IMR-90 (cell line): Measurements from ENCODE around the gene NDUFS2. TPM values are rescaled to one million over a fixed set of nuclear protein-coding genes. Genes with fewer than 3 reads are reported as not detected.

Experiments
- ATAC-seq: fragments of 200-7000 bp; cut with Tn5 transposase; 2 replicates; pipeline ENCODE4 v1.9.1; 2020; ENCODE audit warnings: low read depth, mild to moderate bottlenecking, moderate library complexity
- BruUV-seq: library from RNA; stranded (reverse); fragments of 400-500 nt; replicated peaks from 2 replicates; lab custom pipeline; 2021; lab: Mats Ljungman, UMichigan
- CTCF ChIA-PET: fragments of 300-600 bp; formaldehyde crosslinking; extraction: SDS; loops from one replicate; lab custom pipeline; 2021; ENCODE audit warnings: antibody characterized with exemption; lab: Yijun Ruan, JAX
- POLR2A ChIA-PET: fragments of 300-600 bp; sonication (Branson Sonifier 250); formaldehyde crosslinking; loops from one replicate; lab custom pipeline; 2022; ENCODE audit warnings: antibody characterized with exemption; ENCODE audit not compliant: unreplicated experiment; lab: Charles Lee
- DNase-seq: peaks from one replicate; pipeline ENCODE4 v3.0.0; 2013
- H2AFZ ChIP-seq: replicated peaks from 2 replicates; pipeline ENCODE3; 2013; ENCODE audit warnings: low read length, mild to moderate bottlenecking; ENCODE audit not compliant: poor library complexity
- H2AK5ac ChIP-seq: 2 replicates; pipeline ENCODE4 v1.6.1; 2013; ENCODE audit warnings: low read depth, low read length, inconsistent platforms
- H2AK9ac ChIP-seq: replicated peaks from 2 replicates; pipeline ENCODE3; 2013; ENCODE audit warnings: mild to moderate bottlenecking, low read depth, low read length, moderate library complexity; ENCODE audit not compliant: poor library complexity
- H2BK120ac ChIP-seq: 2 replicates; pipeline ENCODE4 v1.6.1; 2013; ENCODE audit warnings: low read depth, low read length, inconsistent platforms
- H2BK15ac ChIP-seq: 3 replicates; pipeline ENCODE4 v1.6.1; 2013; ENCODE audit warnings: low read depth, low read length, inconsistent platforms
- H2BK20ac ChIP-seq: 2 replicates; pipeline ENCODE4 v1.6.1; 2013; ENCODE audit warnings: low read depth, mild to moderate bottlenecking, inconsistent platforms, low read length, moderate library complexity
- H2BK5ac ChIP-seq: 2 replicates; pipeline ENCODE4 v1.6.1; 2013; ENCODE audit warnings: mild to moderate bottlenecking, low read depth, low read length, inconsistent platforms; ENCODE audit not compliant: poor library complexity, severe bottlenecking
- H3K14ac ChIP-seq: replicated peaks from 2 replicates; pipeline ENCODE4 v1.6.1; 2013; ENCODE audit warnings: low read depth, low read length, inconsistent platforms
- H3K18ac ChIP-seq: 2 replicates; pipeline ENCODE4 v1.6.1; 2013; ENCODE audit warnings: low read depth, low read length, control low read depth
- H3K23ac ChIP-seq: 2 replicates; pipeline ENCODE4 v1.6.1; 2013; ENCODE audit warnings: low read depth, low read length, inconsistent platforms
- H3K27ac ChIP-seq: 2 replicates; pipeline ENCODE4 v1.5.1; 2013; ENCODE audit warnings: mild to moderate bottlenecking, control low read depth, low read length; ENCODE audit not compliant: insufficient read depth
- H3K27me3 ChIP-seq: 2 replicates; pipeline ENCODE4 v1.6.1; 2013; ENCODE audit warnings: low read length; ENCODE audit not compliant: control insufficient read depth, insufficient read depth
- H3K36me3 ChIP-seq: 2 replicates; pipeline ENCODE4 v1.6.1; 2013; ENCODE audit warnings: low read length, mixed read lengths; ENCODE audit not compliant: control insufficient read depth, insufficient read depth
- H3K4ac ChIP-seq: 2 replicates; pipeline ENCODE4 v1.6.1; 2013; ENCODE audit warnings: low read depth, low read length, inconsistent platforms
- H3K4me1 ChIP-seq: 2 replicates; pipeline ENCODE4 v1.6.1; 2013; ENCODE audit warnings: low read length, mixed read lengths; ENCODE audit not compliant: control insufficient read depth, insufficient read depth
- H3K4me2 ChIP-seq: 2 replicates; pipeline ENCODE4 v1.6.1; 2013; ENCODE audit warnings: low read depth, mild to moderate bottlenecking, control low read depth, low read length, moderate library complexity
- H3K4me3 ChIP-seq: 2 replicates; pipeline ENCODE4 v1.5.1; 2013; ENCODE audit warnings: low read depth, mild to moderate bottlenecking, control low read depth, low read length, moderate library complexity; ENCODE audit not compliant: insufficient read depth
- H3K56ac ChIP-seq: 2 replicates; pipeline ENCODE4 v1.6.1; 2013; ENCODE audit warnings: low read length, inconsistent platforms; ENCODE audit not compliant: insufficient read depth; ENCODE audit errors: extremely low read depth
- H3K79me1 ChIP-seq, 2 experiments: 2 replicates each; pipeline ENCODE4 v1.6.1; 2013; ENCODE audit warnings: low read length in 2 of 2, inconsistent platforms in 1 of 2, low read depth in 1 of 2
- H3K9ac ChIP-seq: 2 replicates; pipeline ENCODE4 v1.6.1; 2013; ENCODE audit warnings: low read depth, low read length, control low read depth
- H3K9me1 ChIP-seq: 2 replicates; pipeline ENCODE4 v1.6.1; 2013; ENCODE audit warnings: low read length, inconsistent platforms; ENCODE audit not compliant: insufficient read depth
- H3K9me3 ChIP-seq: 2 replicates; pipeline ENCODE4 v1.6.1; 2013; ENCODE audit warnings: low read length; ENCODE audit not compliant: control insufficient read depth, insufficient read depth
- H4K20me1 ChIP-seq: 2 replicates; pipeline ENCODE4 v1.6.1; 2013; ENCODE audit warnings: low read length, inconsistent platforms; ENCODE audit not compliant: insufficient read depth
- H4K5ac ChIP-seq: 2 replicates; pipeline ENCODE4 v1.6.1; 2013; ENCODE audit warnings: mild to moderate bottlenecking, low read depth, low read length, control low read depth
- H4K8ac ChIP-seq, 2 experiments: 2 replicates each; pipeline ENCODE4 v1.6.1; 2013; ENCODE audit warnings: low read depth in 2 of 2, low read length in 2 of 2, control low read depth in 1 of 2, inconsistent platforms in 1 of 2
- H4K91ac ChIP-seq: 2 replicates; pipeline ENCODE4 v1.6.1; 2013; ENCODE audit warnings: low read depth, low read length, inconsistent platforms; ENCODE audit not compliant: insufficient read depth
- BHLHE40 ChIP-seq: fragments of 150-350 bp; IDR thresholded peaks from 2 replicates; pipeline ENCODE4 v1.6.1; 2016; ENCODE audit warnings: mild to moderate bottlenecking, low read depth, low read length
- CEBPB ChIP-seq: IDR thresholded peaks from 2 replicates; pipeline ENCODE4 v1.6.1; 2012; ENCODE audit warnings: low read depth, low read length, improper control_type of control experiment
- CTCF ChIP-seq: conservative IDR thresholded peaks from 2 replicates; pipeline ENCODE4 v1.5.1; 2012; ENCODE audit warnings: mild to moderate bottlenecking, low read depth, low read length, improper control_type of control experiment
- FOS ChIP-seq: fragments of 150-350 bp; IDR thresholded peaks from 2 replicates; pipeline ENCODE4 v1.6.1; 2016; ENCODE audit warnings: low read depth, low read length
- MAFK ChIP-seq: IDR thresholded peaks from 2 replicates; pipeline ENCODE4 v1.6.1; 2012; ENCODE audit warnings: low read depth, low read length, improper control_type of control experiment
- MAZ ChIP-seq: IDR thresholded peaks from 2 replicates; pipeline ENCODE4 v1.6.1; 2012; ENCODE audit warnings: low read depth, mild to moderate bottlenecking, low read length, improper control_type of control experiment, moderate library complexity, borderline replicate concordance
- MXI1 ChIP-seq: IDR thresholded peaks from 2 replicates; pipeline ENCODE4 v1.6.1; 2012; ENCODE audit warnings: low read depth, mild to moderate bottlenecking, low read length, moderate library complexity, borderline replicate concordance
- NFE2L2 ChIP-seq: fragments of 150-350 bp; IDR thresholded peaks from 2 replicates; pipeline ENCODE4 v1.6.1; 2016; ENCODE audit warnings: low read depth, mild to moderate bottlenecking, low read length
- POLR2A ChIP-seq: IDR thresholded peaks from 2 replicates; pipeline ENCODE4 v1.6.1; 2012; ENCODE audit warnings: mild to moderate bottlenecking, low read depth, low read length
- RAD21 ChIP-seq: IDR thresholded peaks from 2 replicates; pipeline ENCODE4 v1.6.1; 2012; ENCODE audit warnings: low read length, improper control_type of control experiment
- RCOR1 ChIP-seq: IDR thresholded peaks from 2 replicates; pipeline ENCODE4 v1.6.1; 2012; ENCODE audit warnings: mild to moderate bottlenecking, low read length, improper control_type of control experiment; ENCODE audit not compliant: insufficient replicate concordance
- SMC3 ChIP-seq: fragments of 150-350 bp; IDR thresholded peaks from 2 replicates; pipeline ENCODE4 v1.6.1; 2016; ENCODE audit warnings: low read depth, mild to moderate bottlenecking, antibody characterized with exemption, low read length, moderate library complexity
- WGBS, 2 experiments: methylation state at CpG; one replicate each; pipeline versions ENCODE4 v1.1.5 to v1.1.7; 2013; ENCODE audit warnings: missing lambda C conversion rate in 2 of 2; ENCODE audit not compliant: insufficient read length in 1 of 2; ENCODE audit errors: extremely low coverage in 2 of 2; 5-methylcytosine and 5-hydroxymethylcytosine counted together
- dilution Hi-C: fragments of 300-500 bp; cut with HindIII; formaldehyde crosslinking; loops from one replicate; pipeline ENCODE4 v1.14.3; 2018; ENCODE audit warnings: low sequenced_read_pairs; ENCODE audit not compliant: unreplicated experiment
- in situ Hi-C: fragments of 300-500 bp; cut with MboI; formaldehyde crosslinking; loops from 3 replicates; pipeline ENCODE4 v1.14.3; 2019; ENCODE audit warnings: low sequenced_read_pairs, inconsistent platforms, mixed read lengths
- intact Hi-C: fragments of 100-400 bp; cut with micrococcal nuclease; formaldehyde crosslinking; loops from 2 replicates; pipeline ENCODE4 v1.10.0; 2022
- polyA plus RNA-seq, 3 experiments: library from polyadenylated mRNA; depleted of rRNA; stranded (reverse); fragments of >200 nt; gene quantifications; 2 replicates each; pipeline ENCODE4 v1.2.3, GENCODE V29; 2012; ENCODE audit warnings: low replicate concordance in 1 of 3
- total RNA-seq: library from RNA; depleted of rRNA; stranded (reverse); fragments of >200 nt; gene quantifications from 2 replicates; pipeline ENCODE4 v1.2.3, GENCODE V29; 2012
- TF ChIP-seq, protein P1 (sequence below): fragments of 150-350 bp; IDR thresholded peaks from 2 replicates; pipeline ENCODE4 v1.6.1; 2016; ENCODE audit warnings: low read depth, mild to moderate bottlenecking, low read length, moderate library complexity, borderline replicate concordance

The NDUFS2 gene
- total and polyA plus RNA-seq, 2 of the 4 experiments (the other 2 are of a cell fraction): 85.5 to 101 TPM

GRCh38 chr1:161217831-161218230 lies 15.7 kb downstream of the NDUFS2 start:
- H3K56ac ChIP-seq: no peak overlapping the region
- H3K9me1 ChIP-seq: peaks cover 14% of the 10 kb centered on the region
- peak overlapping the region; percentile 51; the same call in 1 of the 2 replicates for H2BK20ac ChIP-seq
- H3K23ac ChIP-seq: no peak overlapping the region
- WGBS, 2 experiments: 67% methylated on average over 1 of the region's 6 CpGs; no CpG with 5 or more reads in 1 of the 2 experiments
- no peak for DNase-seq
- no peaks in the 10 kb centered on the region for H4K20me1 ChIP-seq
- dilution Hi-C loops: no loop called here
- peak overlapping the region; percentile 65 for H3K4ac ChIP-seq
- H3K27me3 ChIP-seq: no peaks in the 10 kb centered on the region; the same call in 1 of the 2 replicates
- peaks cover 19% of the 10 kb centered on the region for H3K36me3 ChIP-seq
- H2AK5ac ChIP-seq: peak overlapping the region; percentile 76; the same call in 1 of the 2 replicates
- H2BK15ac ChIP-seq: 0 out of 3 replicates have a peak overlapping the region, but pooled peaks have one; percentile 51
- H2BK5ac ChIP-seq: peak overlapping the region; percentile 14
- peak overlapping the region; percentile 55; the same call in 1 of the 2 replicates for H2BK120ac ChIP-seq
- ATAC-seq: no peak
- no peaks in the 10 kb centered on the region for H3K79me1 ChIP-seq
- ChIA-PET CTCF (interaction anchor here (1.3 to 1.6 kb wide), 3 partner anchors 9 to 164 kb away, joined by 4 read pairs; partner anchors contain the start of gene PPOX), POLR2A (interaction anchor here (0.7 kb wide), 1 partner anchor 8 kb away, joined by 8 read pairs; the partner anchor contains the start of gene TOMM40L)
- no peak overlapping the region for H3K18ac ChIP-seq
- BruUV-seq: no TSS peak
- H2AFZ ChIP-seq: no peak overlapping the region
- peak overlapping the region in 1 of 2 experiments; percentile 43; a peak in 1 of 4 replicates for H4K8ac ChIP-seq
- in situ Hi-C loops: loop anchor here (10.0 kb wide), 1 partner anchor 527 kb away; the partner anchor contains the start of gene DUSP12
- H3K14ac ChIP-seq: peak overlapping the region; percentile 65; the same call in 1 of the 2 replicates
- peak overlapping the region; percentile 60 for H2AK9ac ChIP-seq
- TF ChIP-seq FOS (no peak), SMC3 (no peak), RCOR1 (no peak), CEBPB (no peak), MXI1 (no peak), NFE2L2 (no peak), MAFK (no peak), BHLHE40 (no peak), MAZ (no peak), RAD21 (no peak), CTCF (no peak), POLR2A (no peak)
- TF ChIP-seq, protein P1, sequence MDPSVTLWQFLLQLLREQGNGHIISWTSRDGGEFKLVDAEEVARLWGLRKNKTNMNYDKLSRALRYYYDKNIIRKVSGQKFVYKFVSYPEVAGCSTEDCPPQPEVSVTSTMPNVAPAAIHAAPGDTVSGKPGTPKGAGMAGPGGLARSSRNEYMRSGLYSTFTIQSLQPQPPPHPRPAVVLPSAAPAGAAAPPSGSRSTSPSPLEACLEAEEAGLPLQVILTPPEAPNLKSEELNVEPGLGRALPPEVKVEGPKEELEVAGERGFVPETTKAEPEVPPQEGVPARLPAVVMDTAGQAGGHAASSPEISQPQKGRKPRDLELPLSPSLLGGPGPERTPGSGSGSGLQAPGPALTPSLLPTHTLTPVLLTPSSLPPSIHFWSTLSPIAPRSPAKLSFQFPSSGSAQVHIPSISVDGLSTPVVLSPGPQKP: no peak
- H4K91ac ChIP-seq: 0 out of 2 replicates have a peak overlapping the region, but pooled peaks have one; percentile 1
- H3K4me1 ChIP-seq: peaks cover 11% of the 10 kb centered on the region
- intact Hi-C loops: no loop called here
- no peak overlapping the region for H3K4me2 ChIP-seq
- H3K9me3 ChIP-seq: no peaks in the 10 kb centered on the region
- no peak overlapping the region for H3K4me3 ChIP-seq
- no peak overlapping the region for H4K5ac ChIP-seq
- H3K27ac ChIP-seq: peak overlapping the region; percentile 8
- no peak overlapping the region for H3K9ac ChIP-seq
